GM18519 (cell line): ENCODE measurements around the gene INHA.

Experiments used
- ATAC-seq: cut with Tn5 transposase; IDR thresholded peaks from one replicate; pipeline ENCODE4 v1.9.1; 2021; ENCODE audit warnings: mild to moderate bottlenecking, moderate library complexity; ENCODE audit not compliant: unreplicated experiment, low FRiP score

Gene INHA

GRCh38 chr2:219608399-219608964 is 36.4 kb downstream of the INHA start:
- ATAC-seq: no peak

GRCh38 chr2:219609149-219609750 is 37.1 kb downstream of the INHA start:
- ATAC-seq: no peak

GRCh38 chr2:219611306-219611705 is 39.2 kb downstream of the INHA start:
- ATAC-seq: no peak

- ATAC-seq: no peak
These were observed 39.9 kb downstream of the INHA start for GRCh38 chr2:219611866-219612576.

GRCh38 chr2:219612577-219613286 is 40.6 kb downstream of the INHA start:
- no peak for ATAC-seq

- no peak for ATAC-seq
These were observed 41.5 kb downstream of the INHA start for GRCh38 chr2:219613461-219614070.

- no peak for ATAC-seq
These were observed 42.2 kb downstream of the INHA start for GRCh38 chr2:219614076-219614860.

GRCh38 chr2:219615036-219615435 is 42.9 kb downstream of the INHA start:
- no peak for ATAC-seq

GRCh38 chr2:219615894-219616293 is 43.8 kb downstream of the INHA start:
- no peak for ATAC-seq

GRCh38 chr2:219616550-219616949 is 44.4 kb downstream of the INHA start:
- no peak for ATAC-seq

- ATAC-seq: no peak
These were observed 46.6 kb downstream of the INHA start for GRCh38 chr2:219618733-219619122.

GRCh38 chr2:219619235-219619634 is 47.1 kb downstream of the INHA start:
- no peak for ATAC-seq

- ATAC-seq: no peak
These were observed 48.4 kb downstream of the INHA start for GRCh38 chr2:219620546-219620945.

- ATAC-seq: no peak
These were observed 49.8 kb downstream of the INHA start for GRCh38 chr2:219621935-219622334.

- no peak for ATAC-seq
These were observed 50.4 kb downstream of the INHA start for GRCh38 chr2:219622472-219622871.

GRCh38 chr2:219624565-219624964 is 52.5 kb downstream of the INHA start:
- ATAC-seq: no peak

- ATAC-seq: no peak
These were observed 53.1 kb downstream of the INHA start for GRCh38 chr2:219625179-219625578.
